PC-3 (cell line): ENCODE results near the gene USP15. TPM values are rescaled to one million over a fixed set of nuclear protein-coding genes. Genes with fewer than 3 reads are reported as not detected.

Experiments
- ATAC-seq: fragments of 200-7000 bp; cut with Tn5 transposase; 2 replicates; pipeline ENCODE4 v1.9.1; 2020; ENCODE audit warnings: mild to moderate bottlenecking, moderate library complexity
- BruUV-seq: library from RNA; stranded (reverse); fragments of 400-500 nt; replicated peaks from 2 replicates; lab custom pipeline; 2021; lab: Mats Ljungman, UMichigan
- CTCF ChIA-PET: fragments of 300-600 bp; sonication (Branson Sonifier 250); formaldehyde crosslinking; loops from one replicate; lab custom pipeline; 2022; ENCODE audit warnings: antibody characterized with exemption; lab: Charles Lee
- POLR2A ChIA-PET: fragments of 300-600 bp; sonication (Branson Sonifier 250); formaldehyde crosslinking; loops from one replicate; lab custom pipeline; 2022; ENCODE audit warnings: antibody characterized with exemption; ENCODE audit not compliant: unreplicated experiment; lab: Charles Lee
- DNase-seq: peaks from one replicate; pipeline ENCODE4 v3.0.0-alpha.2; 2015
- H2AFZ ChIP-seq: fragments of 300-600 bp; sonication (generic); 2 replicates; pipeline ENCODE4 v1.6.0; 2016; ENCODE audit warnings: antibody characterized with exemption, low read length
- H3F3A ChIP-seq: fragments of 300-600 bp; sonication (generic); one replicate; pipeline ENCODE4 v1.6.0; 2017; ENCODE audit warnings: antibody characterized with exemption, low read length, control low read depth, mild to moderate bottlenecking; ENCODE audit not compliant: unreplicated experiment
- H3K27ac ChIP-seq: fragments of 300-600 bp; sonication (generic); 2 replicates; pipeline ENCODE4 v1.5.1; 2016; ENCODE audit warnings: mild to moderate bottlenecking, low read length
- H3K27me3 ChIP-seq: fragments of 300-600 bp; sonication (generic); 2 replicates; pipeline ENCODE4 v1.6.1; 2016; ENCODE audit warnings: low read length, mixed read lengths
- H3K36me3 ChIP-seq: fragments of 300-600 bp; sonication (generic); 2 replicates; pipeline ENCODE4 v1.6.1; 2016; ENCODE audit warnings: low read depth, mixed run types, low read length, mixed read lengths
- H3K4me1 ChIP-seq: fragments of 300-600 bp; sonication (generic); 2 replicates; pipeline ENCODE4 v1.5.1; 2016; ENCODE audit warnings: low read length; ENCODE audit not compliant: insufficient read depth
- H3K4me2 ChIP-seq: fragments of 300-600 bp; sonication (generic); 2 replicates; pipeline ENCODE4 v1.6.0; 2016; ENCODE audit warnings: low read length
- H3K4me3 ChIP-seq: fragments of 300-600 bp; sonication (generic); 2 replicates; pipeline ENCODE4 v1.5.1; 2016; ENCODE audit warnings: mild to moderate bottlenecking, low read length, mixed read lengths
- H3K79me2 ChIP-seq: fragments of 300-600 bp; sonication (generic); 2 replicates; pipeline ENCODE4 v1.6.1; 2017; ENCODE audit warnings: low read length, mixed read lengths
- H3K9ac ChIP-seq: fragments of 300-600 bp; sonication (generic); 2 replicates; pipeline ENCODE4 v1.6.0; 2016; ENCODE audit warnings: mild to moderate bottlenecking, low read length
- H3K9me2 ChIP-seq: fragments of 300-600 bp; sonication (generic); replicated peaks from 2 replicates; pipeline ENCODE4 v1.6.1; 2016; ENCODE audit warnings: mixed run types, low read length, mixed read lengths
- H3K9me3 ChIP-seq: fragments of 300-600 bp; sonication (generic); 2 replicates; pipeline ENCODE4 v1.6.1; 2016; ENCODE audit warnings: low read length, mixed read lengths
- H4K20me1 ChIP-seq: fragments of 300-600 bp; sonication (generic); 2 replicates; pipeline ENCODE4 v1.6.1; 2016; ENCODE audit warnings: low read length, mixed read lengths
- EZH2 ChIP-seq: fragments of 300-600 bp; sonication (generic); IDR thresholded peaks from one replicate; pipeline ENCODE4 v1.6.1; 2017; ENCODE audit warnings: antibody characterized with exemption, mild to moderate bottlenecking, low read length; ENCODE audit not compliant: unreplicated experiment
- EZH2phosphoT487 ChIP-seq: fragments of 300-600 bp; sonication (generic); IDR thresholded peaks from 2 replicates; pipeline ENCODE4 v1.6.1; 2018; ENCODE audit warnings: mild to moderate bottlenecking, antibody characterized with exemption, low read length, borderline replicate concordance
- intact Hi-C: fragments of 100-400 bp; cut with micrococcal nuclease; formaldehyde crosslinking; loops from 2 replicates; pipeline ENCODE4 v1.9.0; 2023
- total RNA-seq: library from RNA; depleted of rRNA; stranded (reverse); fragments of >200 nt; gene quantifications from 2 replicates; pipeline ENCODE4 v1.2.3, GENCODE V29; 2014
- TF ChIP-seq, protein P1 (sequence below): fragments of 300-600 bp; sonication (generic); conservative IDR thresholded peaks from 2 replicates; pipeline ENCODE4 v1.5.1; 2017; ENCODE audit warnings: antibody characterized with exemption, low read depth, mild to moderate bottlenecking, low read length

Gene USP15
- total RNA-seq, 1 experiment from 2014 or later, result 46.1 TPM

DNA sequence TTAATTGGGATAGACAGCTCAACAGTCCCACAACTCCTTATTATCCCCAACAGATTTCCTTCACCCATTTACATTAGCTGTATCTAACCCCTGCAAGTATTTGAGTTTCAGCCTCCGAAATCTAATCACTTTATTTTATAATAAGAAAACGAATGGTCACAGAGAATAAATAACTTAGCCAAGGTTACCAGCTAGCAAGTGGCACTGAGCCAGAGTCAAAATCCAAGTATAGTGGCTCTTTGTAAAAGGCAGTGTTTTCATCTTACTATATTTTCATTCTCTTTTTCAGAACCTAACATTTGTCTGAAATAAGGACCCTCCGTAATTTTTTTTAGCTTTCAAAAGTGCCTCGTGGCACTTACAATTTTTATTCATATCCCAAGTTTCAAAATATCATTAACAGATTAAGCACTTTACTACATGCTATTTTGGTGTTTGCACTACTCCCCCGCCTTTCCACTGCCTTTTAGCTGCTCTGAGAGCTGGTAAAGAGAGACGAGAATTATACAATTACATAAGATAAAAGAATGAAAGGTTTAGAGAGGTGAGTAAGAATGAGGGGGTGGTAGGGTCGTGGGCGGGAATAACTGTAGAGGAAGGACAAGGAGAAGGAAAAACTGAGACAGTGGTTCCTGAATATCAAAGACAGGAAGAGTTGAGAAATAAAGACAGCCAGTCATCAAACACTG lies 3.7 kb upstream of the USP15 start:
- no peaks in the 10 kb centered on the region for H3K27me3 ChIP-seq
- TF ChIP-seq, protein P1, sequence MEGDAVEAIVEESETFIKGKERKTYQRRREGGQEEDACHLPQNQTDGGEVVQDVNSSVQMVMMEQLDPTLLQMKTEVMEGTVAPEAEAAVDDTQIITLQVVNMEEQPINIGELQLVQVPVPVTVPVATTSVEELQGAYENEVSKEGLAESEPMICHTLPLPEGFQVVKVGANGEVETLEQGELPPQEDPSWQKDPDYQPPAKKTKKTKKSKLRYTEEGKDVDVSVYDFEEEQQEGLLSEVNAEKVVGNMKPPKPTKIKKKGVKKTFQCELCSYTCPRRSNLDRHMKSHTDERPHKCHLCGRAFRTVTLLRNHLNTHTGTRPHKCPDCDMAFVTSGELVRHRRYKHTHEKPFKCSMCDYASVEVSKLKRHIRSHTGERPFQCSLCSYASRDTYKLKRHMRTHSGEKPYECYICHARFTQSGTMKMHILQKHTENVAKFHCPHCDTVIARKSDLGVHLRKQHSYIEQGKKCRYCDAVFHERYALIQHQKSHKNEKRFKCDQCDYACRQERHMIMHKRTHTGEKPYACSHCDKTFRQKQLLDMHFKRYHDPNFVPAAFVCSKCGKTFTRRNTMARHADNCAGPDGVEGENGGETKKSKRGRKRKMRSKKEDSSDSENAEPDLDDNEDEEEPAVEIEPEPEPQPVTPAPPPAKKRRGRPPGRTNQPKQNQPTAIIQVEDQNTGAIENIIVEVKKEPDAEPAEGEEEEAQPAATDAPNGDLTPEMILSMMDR, result no peak
- TF ChIP-seq EZH2phosphoT487 (no peak), EZH2 (no peak)

DNA sequence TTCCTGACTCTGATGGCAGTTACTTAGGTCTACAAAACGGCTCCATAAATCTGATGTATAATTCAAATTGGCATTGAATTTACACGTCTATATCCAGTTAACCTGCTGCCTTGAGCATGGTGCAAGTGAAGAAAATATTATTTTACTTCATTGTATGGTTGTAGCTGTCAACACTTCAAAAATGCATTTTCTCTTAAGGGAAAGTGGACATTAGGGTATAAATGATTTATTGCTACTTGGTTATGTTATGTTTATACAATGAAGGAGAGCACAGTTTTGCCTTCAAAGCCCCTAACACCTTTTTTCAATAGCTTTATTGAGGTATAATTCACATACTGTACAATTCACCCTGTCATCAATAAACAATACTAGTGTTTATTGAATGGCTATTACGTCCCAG lies 2.0 kb upstream of the USP15 start:
- no peak overlapping the region for H3K27ac ChIP-seq
- H4K20me1 ChIP-seq, result peaks cover 18% of the 10 kb centered on the region
- H2AFZ ChIP-seq, result no peak overlapping the region
- H3K27me3 ChIP-seq, result no peaks in the 10 kb centered on the region
- H3K4me2 ChIP-seq, result no peak overlapping the region
- CTCF ChIA-PET, result no interaction called here
- no peak overlapping the region for H3K9ac ChIP-seq
- intact Hi-C loops, result no loop called here
- H3K9me2 ChIP-seq, result no peaks in the 10 kb centered on the region
- POLR2A ChIA-PET, result no interaction called here
- H3K79me2 ChIP-seq, result peaks cover 31% of the 10 kb centered on the region
- H3K4me3 ChIP-seq, result no peak overlapping the region
- no peaks in the 10 kb centered on the region for H3K9me3 ChIP-seq
- TF ChIP-seq, protein P1, result no peak
- TF ChIP-seq EZH2phosphoT487 (no peak), EZH2 (no peak)
- no TSS peak for BruUV-seq
- no peak for ATAC-seq
- H3K4me1 ChIP-seq, result peaks cover 23% of the 10 kb centered on the region
- no peak for DNase-seq
- no peaks in the 10 kb centered on the region for H3K36me3 ChIP-seq
- H3F3A ChIP-seq, result no peaks in the 10 kb centered on the region

More for the DNA sequence above, 3.7 kb upstream of the USP15 start:
- peaks cover 7% of the 10 kb centered on the region for H3K4me1 ChIP-seq
- no peak overlapping the region for H2AFZ ChIP-seq
- intact Hi-C loops, result no loop called here
- POLR2A ChIA-PET, result no interaction called here
- DNase-seq (no peak), ATAC-seq (no peak)
- no peaks in the 10 kb centered on the region for H3K9me3 ChIP-seq
- H3K4me2 ChIP-seq, result no peak overlapping the region
- no peaks in the 10 kb centered on the region for H3K9me2 ChIP-seq
- H3K9ac ChIP-seq, result no peak overlapping the region
- BruUV-seq, result no TSS peak
- peaks cover 14% of the 10 kb centered on the region for H3K79me2 ChIP-seq
- H4K20me1 ChIP-seq, result peaks cover 4% of the 10 kb centered on the region; the same call in 1 of the 2 replicates
- H3K36me3 ChIP-seq, result no peaks in the 10 kb centered on the region
- H3K27ac ChIP-seq, result no peak overlapping the region
- CTCF ChIA-PET, result no interaction called here
- H3K4me3 ChIP-seq, result no peak overlapping the region
- H3F3A ChIP-seq, result no peaks in the 10 kb centered on the region

DNA sequence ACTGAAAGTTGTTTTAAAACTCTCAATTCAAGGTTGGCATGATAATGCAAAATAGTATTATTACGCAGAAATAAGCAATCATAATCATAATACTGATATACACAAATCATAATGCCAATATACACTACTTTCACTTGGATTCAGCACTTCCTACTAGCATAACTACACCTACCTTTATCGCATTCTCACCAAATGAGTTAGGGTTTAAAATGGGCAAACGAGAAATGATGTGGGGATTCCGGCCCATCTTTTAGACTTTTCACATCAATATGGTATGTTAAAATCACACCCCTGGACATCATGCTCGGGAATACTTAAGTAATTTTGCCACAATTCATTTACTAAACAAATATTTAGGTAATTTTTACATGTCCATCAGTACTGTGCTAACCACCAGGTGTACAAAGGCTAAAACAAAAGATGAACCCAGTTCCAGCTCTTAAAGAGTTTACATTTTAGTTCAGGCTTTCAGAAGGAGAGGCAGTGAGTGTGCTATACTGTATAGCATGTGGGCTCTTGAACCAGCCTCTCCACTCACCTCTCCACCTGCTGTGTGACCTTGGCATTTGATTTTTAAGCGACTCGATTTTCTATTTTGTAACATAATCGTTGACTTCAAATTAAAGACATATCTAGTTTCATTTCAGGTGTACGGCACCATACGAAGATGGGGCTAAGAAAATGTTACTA lies 1.1 kb upstream of the USP15 start:
- no TSS peak for BruUV-seq
- POLR2A ChIA-PET, result no interaction called here

More for the DNA sequence above, 1.1 kb upstream of the USP15 start:
- Histone ChIP-seq H4K20me1 (peaks cover 25% of the 10 kb centered on the region), H3K4me2 (peak overlapping the region; percentile 83), H3K9me2 (no peaks in the 10 kb centered on the region), H3K79me2 (peaks cover 39% of the 10 kb centered on the region), H2AFZ (peak overlapping the region; percentile 91), H3K4me3 (peak overlapping the region; percentile 99), H3F3A (no peaks in the 10 kb centered on the region), H3K27me3 (no peaks in the 10 kb centered on the region), H3K4me1 (peaks cover 23% of the 10 kb centered on the region), H3K36me3 (no peaks in the 10 kb centered on the region), H3K9me3 (no peaks in the 10 kb centered on the region), H3K27ac (peak overlapping the region; percentile 77), H3K9ac (peak overlapping the region; percentile 92)
- ATAC-seq (peak; percentile 14), DNase-seq (peak; percentile 6)
- intact Hi-C loops, result no loop called here
- CTCF ChIA-PET, result no interaction called here
- TF ChIP-seq, protein P1, result no peak
- TF ChIP-seq EZH2 (no peak), EZH2phosphoT487 (no peak)
